Lower leg skin (tissue), 4 donors: ENCODE measurements around the gene VSTM4. TPM values are rescaled to one million over a fixed set of nuclear protein-coding genes. Genes with fewer than 3 reads are reported as not detected.

Experiments used
- DNase-seq, 2 donors: peaks; one replicate each; pipeline ENCODE4 v3.0.0-alpha.2; 2019; ENCODE audit warnings: low spot score in 2 of 2
- H3K4me3 ChIP-seq: fragments of 200-600 bp; sonication (generic); 2 replicates; pipeline ENCODE4 v1.5.1; 2017; ENCODE audit warnings: mild to moderate bottlenecking, low read depth; ENCODE audit not compliant: poor library complexity, severe bottlenecking
- POLR2A ChIP-seq, 2 donors: fragments of 450-650 bp; IDR thresholded peaks; one replicate each; pipeline ENCODE4 v1.6.1; 2016 to 2017; ENCODE audit warnings: antibody characterized with exemption in 2 of 2, mild to moderate bottlenecking in 1 of 2, moderate library complexity in 1 of 2
- WGBS, 2 donors: methylation state at CpG; one replicate each; pipeline ENCODE4 v1.1.5; 2018; 5-methylcytosine and 5-hydroxymethylcytosine counted together
- intact Hi-C: fragments of 100-400 bp; cut with DNase I; formaldehyde crosslinking; loops from one replicate; pipeline ENCODE4 v1.15.0; 2023; ENCODE audit warnings: low total_unique reads
- total RNA-seq, 4 donors: library from RNA; depleted of rRNA; stranded (reverse); fragments of >200 nt; gene quantifications; one replicate each; pipeline ENCODE4 v1.1.0, GENCODE V29; 2016
- TF ChIP-seq, protein P1 (sequence below), 3 donors: fragments of 450-650 bp; IDR thresholded peaks; one replicate each; pipeline ENCODE4 v1.5.1; 2016; ENCODE audit warnings: antibody characterized with exemption in 3 of 3, mild to moderate bottlenecking in 3 of 3, moderate library complexity in 2 of 3

Gene VSTM4
- total RNA-seq, 4 donors from 2014 or later = 1.1 to 5.0 (median 3.3) TPM

DNA sequence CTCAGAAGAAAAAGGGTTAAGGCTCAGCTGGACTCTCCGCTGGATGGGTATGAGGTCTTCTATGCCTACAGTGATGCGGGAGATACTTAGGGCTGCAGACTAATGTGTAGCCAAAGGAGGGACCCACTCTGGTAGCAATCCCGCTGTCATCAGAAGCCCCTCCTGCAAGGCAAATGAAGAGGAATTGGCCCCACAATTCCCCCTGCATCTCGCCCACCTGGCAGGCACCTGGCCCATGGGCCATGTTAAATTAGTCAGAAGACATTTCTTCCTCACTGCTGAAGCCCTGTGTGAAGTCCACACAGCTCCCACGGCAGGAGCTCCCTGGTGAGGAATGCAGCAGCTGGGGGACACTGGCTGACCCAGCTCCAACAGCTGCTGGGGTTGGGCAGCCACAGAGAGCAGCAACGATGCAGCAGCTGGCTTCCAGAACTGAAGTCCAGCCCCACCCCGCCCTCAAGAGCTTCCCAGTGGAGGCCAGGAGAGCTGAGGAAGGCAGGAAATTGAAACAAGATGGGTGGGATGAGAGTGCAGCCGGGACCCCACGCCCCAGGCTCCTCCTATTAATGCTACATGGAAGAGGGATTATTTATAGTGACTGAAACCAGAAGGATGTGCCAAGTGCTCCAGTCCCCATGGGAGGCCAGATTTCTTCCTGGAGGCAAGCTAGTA, 5.5 kb downstream of the VSTM4 start:
- H3K4me3 ChIP-seq = no peak overlapping the region
- DNase-seq = peak; percentile 37 to 91
- no peak for TF ChIP-seq POLR2A (IDR thresholded peaks at IDR 0.05)
- TF ChIP-seq, protein P1, sequence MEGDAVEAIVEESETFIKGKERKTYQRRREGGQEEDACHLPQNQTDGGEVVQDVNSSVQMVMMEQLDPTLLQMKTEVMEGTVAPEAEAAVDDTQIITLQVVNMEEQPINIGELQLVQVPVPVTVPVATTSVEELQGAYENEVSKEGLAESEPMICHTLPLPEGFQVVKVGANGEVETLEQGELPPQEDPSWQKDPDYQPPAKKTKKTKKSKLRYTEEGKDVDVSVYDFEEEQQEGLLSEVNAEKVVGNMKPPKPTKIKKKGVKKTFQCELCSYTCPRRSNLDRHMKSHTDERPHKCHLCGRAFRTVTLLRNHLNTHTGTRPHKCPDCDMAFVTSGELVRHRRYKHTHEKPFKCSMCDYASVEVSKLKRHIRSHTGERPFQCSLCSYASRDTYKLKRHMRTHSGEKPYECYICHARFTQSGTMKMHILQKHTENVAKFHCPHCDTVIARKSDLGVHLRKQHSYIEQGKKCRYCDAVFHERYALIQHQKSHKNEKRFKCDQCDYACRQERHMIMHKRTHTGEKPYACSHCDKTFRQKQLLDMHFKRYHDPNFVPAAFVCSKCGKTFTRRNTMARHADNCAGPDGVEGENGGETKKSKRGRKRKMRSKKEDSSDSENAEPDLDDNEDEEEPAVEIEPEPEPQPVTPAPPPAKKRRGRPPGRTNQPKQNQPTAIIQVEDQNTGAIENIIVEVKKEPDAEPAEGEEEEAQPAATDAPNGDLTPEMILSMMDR (IDR thresholded peaks at IDR 0.05) = no peak
- intact Hi-C loops = loop anchor here (5.0 kb wide), 1 partner anchor 267 kb away; no protein-coding TSS in a partner anchor
- WGBS, 2 donors = 40 to 46% methylated on average over 9 of the region's 9 CpGs

DNA sequence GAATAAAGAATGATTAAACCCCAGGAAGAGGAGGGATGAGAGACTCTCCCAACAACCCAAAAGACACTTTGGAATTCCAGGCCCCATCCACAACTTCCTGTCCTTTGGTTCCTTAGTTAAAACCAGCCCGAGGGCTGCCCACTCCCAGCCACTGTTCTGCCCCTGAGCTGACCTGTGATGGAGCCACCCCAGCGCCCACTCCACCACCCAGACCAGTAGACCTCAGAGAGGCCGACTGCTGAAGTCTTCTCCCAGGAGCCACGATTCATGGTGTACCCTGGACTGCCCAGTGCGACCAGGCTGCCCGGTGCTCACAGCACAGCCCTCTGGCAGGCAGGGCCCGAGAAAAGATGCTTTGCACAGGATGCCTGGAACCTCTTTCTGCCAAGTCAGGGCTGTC, 6.7 kb downstream of the VSTM4 start:
- 91 to 92% methylated on average over 7 of the region's 7 CpGs for WGBS, 2 donors
- DNase-seq = peak in 1 of 2 donors; percentile 52
- H3K4me3 ChIP-seq = no peak overlapping the region
- TF ChIP-seq, protein P1 (IDR thresholded peaks at IDR 0.05) = no peak
- intact Hi-C loops = loop anchor here (5.0 kb wide), 1 partner anchor 269 kb away; no protein-coding TSS in a partner anchor

DNA sequence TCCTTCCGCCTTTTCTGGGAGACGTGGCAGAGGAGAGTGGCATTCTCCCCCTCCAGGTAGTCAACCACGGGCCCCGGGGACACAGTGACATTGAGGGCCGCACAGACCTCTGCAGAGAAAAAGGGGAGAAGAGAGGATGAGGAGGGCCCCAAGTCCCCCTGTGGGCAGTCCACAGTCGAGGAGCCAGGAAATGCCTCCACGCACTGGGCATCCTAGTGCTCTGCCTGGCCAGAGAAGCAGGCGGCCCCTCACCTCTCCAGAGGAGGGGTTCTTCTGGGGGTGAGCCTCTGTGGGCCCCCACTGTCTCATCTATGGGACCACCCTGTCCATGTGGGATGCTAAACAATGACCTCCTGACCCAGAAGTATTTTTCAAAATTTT, 7.4 kb downstream of the VSTM4 start:
- no peak for TF ChIP-seq POLR2A (IDR thresholded peaks at IDR 0.05)
- TF ChIP-seq, protein P1 (IDR thresholded peaks at IDR 0.05) = no peak
- H3K4me3 ChIP-seq = no peak overlapping the region
- peak in 1 of 2 donors; percentile 74 for DNase-seq
- 91 to 94% methylated on average over 8 of the region's 8 CpGs for WGBS, 2 donors
- intact Hi-C loops = loop anchor here (5.0 kb wide), 1 partner anchor 269 kb away; no protein-coding TSS in a partner anchor

DNA sequence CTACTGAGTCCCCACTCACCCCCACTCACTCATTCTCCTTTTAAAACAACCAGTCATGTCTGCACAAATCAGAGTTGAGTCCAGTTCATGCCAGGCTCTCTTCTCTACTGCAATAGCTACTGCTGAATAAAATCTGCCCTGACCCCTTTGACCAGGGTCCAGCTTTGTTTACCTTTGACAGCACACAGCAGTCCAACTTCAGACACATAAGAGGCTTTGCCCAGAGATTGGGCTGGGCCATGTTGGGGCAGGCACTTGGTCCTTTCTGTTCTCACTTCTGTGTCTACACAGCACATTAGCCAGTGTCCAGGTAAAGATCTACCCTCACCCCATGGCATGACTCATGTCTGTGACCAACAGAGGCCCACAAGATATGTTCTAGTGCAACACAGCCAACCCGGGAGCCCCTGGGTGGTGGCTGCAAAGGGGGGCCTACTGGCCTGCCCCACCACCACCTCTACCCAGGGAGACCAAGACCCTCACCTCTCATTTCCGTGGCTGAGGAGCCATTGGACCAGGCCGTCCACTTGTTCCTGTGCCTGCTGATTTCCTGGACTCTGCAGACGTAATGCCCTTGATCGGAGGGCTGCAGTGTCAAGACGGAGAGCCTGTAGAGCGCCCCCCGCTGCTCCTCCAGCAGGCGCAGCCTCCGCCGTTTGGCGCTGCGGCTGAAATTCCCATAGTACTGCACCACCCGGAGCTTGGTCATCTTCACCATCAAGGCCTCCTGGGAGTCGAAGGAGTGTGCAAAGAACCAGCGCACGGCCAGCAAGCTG, 8.0 kb downstream of the VSTM4 start:
- peak in 1 of 2 donors; percentile 69 for DNase-seq
- TF ChIP-seq, protein P1 (IDR thresholded peaks at IDR 0.05) = no peak
- no peak for TF ChIP-seq POLR2A (IDR thresholded peaks at IDR 0.05)
- intact Hi-C loops = loop anchor here (5.0 kb wide), 1 partner anchor 270 kb away; no protein-coding TSS in a partner anchor
- H3K4me3 ChIP-seq = no peak overlapping the region
- WGBS, 2 donors = 94 to 96% methylated on average over 17 of the region's 17 CpGs

DNA sequence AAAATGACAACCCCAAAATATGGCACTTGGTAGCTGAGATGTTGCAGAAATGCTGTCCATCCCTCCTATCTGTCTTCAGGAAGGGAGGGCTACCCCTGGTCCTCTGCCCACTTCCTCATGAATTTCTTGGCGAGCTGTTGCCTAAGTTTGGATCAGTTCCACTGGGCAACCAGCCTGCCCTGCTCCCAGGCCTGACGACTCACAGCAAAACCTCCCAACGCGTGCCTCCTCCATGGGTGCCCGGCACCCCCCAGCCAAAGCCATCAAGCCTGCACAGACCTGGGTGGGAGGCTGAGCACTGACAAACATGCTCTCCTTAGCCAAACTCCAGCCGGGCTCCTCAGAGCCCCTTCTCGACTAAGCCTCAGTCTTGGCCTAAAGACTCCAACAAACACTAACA, 8.9 kb downstream of the VSTM4 start:
- no peak overlapping the region for H3K4me3 ChIP-seq
- TF ChIP-seq, protein P1 (IDR thresholded peaks at IDR 0.05) = no peak
- TF ChIP-seq POLR2A (IDR thresholded peaks at IDR 0.05) = no peak
- peak in 1 of 2 donors; percentile 85 for DNase-seq
- WGBS, 2 donors = 36 to 41% methylated on average over 7 of the region's 7 CpGs
- intact Hi-C loops = loop anchor here (5.0 kb wide), 1 partner anchor 271 kb away; no protein-coding TSS in a partner anchor
